ENCODE measurements around the gene TOMM40.

GRCh38 chr19:44879309-44880065 lies 11.6 kb upstream of the TOMM40 start:
- TF ChIP-seq CTCF (conservative IDR thresholded peaks at IDR 0.05) (no peak), EZH2 (IDR thresholded peaks at IDR 0.05; ENCODE audit: low read depth) (no peak)

All from PC-9 (cell line).